ENCODE data around the gene RPTOR. TPM values are rescaled to one million over a fixed set of nuclear protein-coding genes. Genes with fewer than 3 reads are reported as not detected.

RPTOR gene
- total RNA-seq, 1 experiment from 2014 or later, result 19.7 TPM

- DNase-seq (ENCODE audit: extremely low read depth, low read depth), result no peak
These were observed 336.0 kb downstream of the RPTOR start for GRCh38 chr17:80880648-80880985.

GRCh38 chr17:80881306-80881705, 336.7 kb downstream of the RPTOR start:
- DNase-seq (ENCODE audit: extremely low read depth, low read depth), result no peak

- no peak for DNase-seq (ENCODE audit: extremely low read depth, low read depth)
These were observed 337.7 kb downstream of the RPTOR start for GRCh38 chr17:80882323-80882722.

- DNase-seq (ENCODE audit: extremely low read depth, low read depth), result no peak
These were observed 338.5 kb downstream of the RPTOR start for GRCh38 chr17:80882926-80883685.

- no peak for DNase-seq (ENCODE audit: extremely low read depth, low read depth)
These were observed 339.4 kb downstream of the RPTOR start for GRCh38 chr17:80883831-80884735.

GRCh38 chr17:80884811-80885210, 340.2 kb downstream of the RPTOR start:
- DNase-seq (ENCODE audit: extremely low read depth, low read depth), result no peak

- DNase-seq (ENCODE audit: extremely low read depth, low read depth), result no peak
These were observed 341.4 kb downstream of the RPTOR start for GRCh38 chr17:80885947-80886582.

- no peak for DNase-seq (ENCODE audit: extremely low read depth, low read depth)
These were observed 342.3 kb downstream of the RPTOR start for GRCh38 chr17:80886641-80887573.

GRCh38 chr17:80887639-80888175, 343.1 kb downstream of the RPTOR start:
- no peak for DNase-seq (ENCODE audit: extremely low read depth, low read depth)

- DNase-seq (ENCODE audit: extremely low read depth, low read depth), result no peak
These were observed 343.9 kb downstream of the RPTOR start for GRCh38 chr17:80888276-80889160.

GRCh38 chr17:80889231-80890195, 344.9 kb downstream of the RPTOR start:
- no peak for DNase-seq (ENCODE audit: extremely low read depth, low read depth)

- no peak for DNase-seq (ENCODE audit: extremely low read depth, low read depth)
These were observed 345.7 kb downstream of the RPTOR start for GRCh38 chr17:80890196-80890920.

GRCh38 chr17:80890921-80891396, 346.3 kb downstream of the RPTOR start:
- no peak for DNase-seq (ENCODE audit: extremely low read depth, low read depth)

GRCh38 chr17:80891397-80892018, 346.9 kb downstream of the RPTOR start:
- peak; percentile 18 for DNase-seq (ENCODE audit: extremely low read depth, low read depth)

GRCh38 chr17:80892019-80892855, 347.6 kb downstream of the RPTOR start:
- peak; percentile 80 for DNase-seq (ENCODE audit: extremely low read depth, low read depth)
